Naive thymus-derived CD8-positive, alpha-beta T cell (primary cell): ENCODE data around the gene PSEN1. TPM values are rescaled to one million over a fixed set of nuclear protein-coding genes. Genes with fewer than 3 reads are reported as not detected.

Experiments used
- ATAC-seq, 2 donors: fragments of 150-1000 bp; cut with Tn5 transposase in 1 of 2; sonication (Bioruptor Pico), chemical (Tn5 transposase) in 1 of 2; 1 replicate in 1 of 2; 2 replicates in 1 of 2; pipeline ENCODE4 v1.10.0; 2021; ENCODE audit warnings: mild to moderate bottlenecking in 2 of 2, moderate library complexity in 2 of 2
- POLR2A ChIA-PET: fragments of 350-600 bp; sonication (Branson Sonifier 250); formaldehyde crosslinking; loops from one replicate; lab custom pipeline; 2021; ENCODE audit warnings: antibody characterized with exemption; lab: Charles Lee
- DNase-seq, 10 donors: peaks; one replicate each; pipeline versions ENCODE4 v3.0.0 to v3.0.0-alpha.2; 2020 to 2022
- H3K27ac Mint-ChIP-seq, 10 donors: one replicate each; pipeline ENCODE4 v1.8.0; 2020 to 2022; ENCODE audit warnings: mild to moderate bottlenecking in 10 of 10, mixed read lengths in 10 of 10, moderate library complexity in 4 of 10, inconsistent platforms in 1 of 10
- H3K27me3 Mint-ChIP-seq, 5 donors: one replicate each; pipeline ENCODE4 v1.8.0; 2021 to 2022; ENCODE audit warnings: mixed read lengths in 5 of 5
- H3K36me3 Mint-ChIP-seq, 3 donors: one replicate each; pipeline ENCODE4 v1.8.0; 2020 to 2022; ENCODE audit warnings: mixed read lengths in 3 of 3, mild to moderate bottlenecking in 2 of 3, inconsistent platforms in 1 of 3
- H3K4me1 Mint-ChIP-seq, 4 donors: one replicate each; pipeline ENCODE4 v1.8.0; 2021 to 2022; ENCODE audit warnings: mixed read lengths in 4 of 4
- H3K4me3 Mint-ChIP-seq, 10 donors: one replicate each; pipeline ENCODE4 v1.8.0; 2020 to 2022; ENCODE audit warnings: mild to moderate bottlenecking in 10 of 10, mixed read lengths in 10 of 10, moderate library complexity in 6 of 10, inconsistent platforms in 1 of 10
- H3K9me3 Mint-ChIP-seq, 9 donors: one replicate each; pipeline ENCODE4 v1.8.0; 2020 to 2022; ENCODE audit warnings: mixed read lengths in 9 of 9, mild to moderate bottlenecking in 3 of 9, inconsistent platforms in 1 of 9, moderate library complexity in 1 of 9
- polyA plus RNA-seq, 3 donors: library from polyadenylated mRNA; unstranded; fragments of 300-500 nt; fragmentation: Illumina TruSeq; gene quantifications; one replicate each; pipeline ENCODE4 v1.2.3, GENCODE V29; 2021
- total RNA-seq, 8 experiments: library from RNA in 2 of 8; stranded (reverse) in 2 of 8; gene quantifications; one replicate each; pipeline ENCODE4 v1.2.3 and lab custom pipeline; 2021 to 2026

Gene PSEN1
- total and polyA plus RNA-seq, 5 experiments from 2014 or later = 14.7 to 46.3 (median 26.1) TPM

- Mint-ChIP-seq H3K4me3 (no peak overlapping the region), H3K27me3 (no peaks in the 10 kb centered on the region), H3K9me3 (no peaks in the 10 kb centered on the region), H3K4me1 (peaks cover 0 to 5% (median under 1%) of the 10 kb centered on the region in 4 donors), H3K36me3 (peaks cover 0 to 59% (median 27%) of the 10 kb centered on the region in 3 donors), H3K27ac (no peak overlapping the region)
- POLR2A ChIA-PET = no interaction called here
- DNase-seq = no peak
- ATAC-seq = no peak
Measured at GRCh38 chr14:73225496-73225895, 89.2 kb downstream of the PSEN1 start.

DNA sequence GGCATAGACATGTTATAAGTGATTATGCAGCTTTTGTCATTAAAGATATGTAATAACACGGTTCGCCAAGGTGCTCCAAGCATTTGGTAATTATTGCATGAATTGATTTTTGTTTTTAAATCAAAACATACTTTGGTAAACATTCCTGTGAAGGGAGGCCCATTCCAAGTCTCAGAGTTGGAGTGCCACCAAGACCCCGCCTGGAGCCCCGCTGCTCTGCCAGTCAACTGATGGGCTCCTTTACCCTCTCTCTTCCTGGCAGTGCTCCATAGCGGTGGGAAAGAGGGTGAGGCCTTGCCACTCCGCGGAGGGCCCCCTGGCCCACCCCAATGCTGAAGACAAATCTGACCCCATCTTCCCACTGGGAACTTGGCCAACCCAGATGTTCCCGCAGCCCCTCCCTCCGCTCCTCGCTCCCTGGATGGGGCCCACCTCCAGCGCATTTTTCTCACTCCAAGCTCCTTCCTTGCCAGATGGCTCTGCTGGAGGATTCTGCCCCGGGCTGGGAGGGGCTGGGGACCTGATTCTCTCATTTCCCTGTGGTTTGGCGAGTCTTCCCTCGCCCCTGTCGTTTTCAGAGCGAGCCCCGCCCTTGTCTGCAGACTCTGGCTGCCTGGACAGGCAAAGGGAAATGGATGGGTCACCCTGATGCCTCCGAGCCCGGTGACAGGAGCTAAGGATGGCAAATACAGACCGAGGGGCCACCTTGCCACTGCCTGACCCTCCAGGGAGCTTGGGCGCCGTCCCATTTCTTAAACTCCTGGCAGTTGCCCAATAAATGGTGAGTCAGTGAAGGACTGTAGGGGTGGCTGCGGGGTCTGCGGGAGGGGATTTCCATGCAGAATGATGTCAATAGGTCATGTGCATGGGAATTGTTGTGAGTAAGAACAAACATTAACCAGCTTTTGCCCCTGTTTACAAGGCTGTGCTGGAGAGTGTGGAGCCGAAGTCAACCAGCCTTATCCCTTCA is 91.8 kb downstream of the PSEN1 start:
- Mint-ChIP-seq H3K27me3 (peaks cover 2 to 7% (median 3%) of the 10 kb centered on the region in 5 donors), H3K36me3 (peaks cover 0 to 33% (median 12%) of the 10 kb centered on the region in 3 donors), H3K27ac (no peak overlapping the region), H3K4me3 (no peak overlapping the region), H3K9me3 (no peaks in the 10 kb centered on the region), H3K4me1 (peaks cover 0 to 2% (median 0%) of the 10 kb centered on the region in 4 donors)
- ATAC-seq (no peak), DNase-seq (no peak)
- POLR2A ChIA-PET = no interaction called here

- Mint-ChIP-seq H3K4me3 (no peak overlapping the region), H3K36me3 (peaks cover 0 to 23% (median 6%) of the 10 kb centered on the region in 3 donors), H3K4me1 (peaks cover 0 to 2% (median 0%) of the 10 kb centered on the region in 4 donors), H3K9me3 (no peaks in the 10 kb centered on the region), H3K27ac (no peak overlapping the region), H3K27me3 (peaks cover 11 to 27% (median 16%) of the 10 kb centered on the region in 5 donors)
- no peak for DNase-seq
- POLR2A ChIA-PET = no interaction called here
- ATAC-seq = no peak
Measured at GRCh38 chr14:73230051-73230450, 93.7 kb downstream of the PSEN1 start.

DNA sequence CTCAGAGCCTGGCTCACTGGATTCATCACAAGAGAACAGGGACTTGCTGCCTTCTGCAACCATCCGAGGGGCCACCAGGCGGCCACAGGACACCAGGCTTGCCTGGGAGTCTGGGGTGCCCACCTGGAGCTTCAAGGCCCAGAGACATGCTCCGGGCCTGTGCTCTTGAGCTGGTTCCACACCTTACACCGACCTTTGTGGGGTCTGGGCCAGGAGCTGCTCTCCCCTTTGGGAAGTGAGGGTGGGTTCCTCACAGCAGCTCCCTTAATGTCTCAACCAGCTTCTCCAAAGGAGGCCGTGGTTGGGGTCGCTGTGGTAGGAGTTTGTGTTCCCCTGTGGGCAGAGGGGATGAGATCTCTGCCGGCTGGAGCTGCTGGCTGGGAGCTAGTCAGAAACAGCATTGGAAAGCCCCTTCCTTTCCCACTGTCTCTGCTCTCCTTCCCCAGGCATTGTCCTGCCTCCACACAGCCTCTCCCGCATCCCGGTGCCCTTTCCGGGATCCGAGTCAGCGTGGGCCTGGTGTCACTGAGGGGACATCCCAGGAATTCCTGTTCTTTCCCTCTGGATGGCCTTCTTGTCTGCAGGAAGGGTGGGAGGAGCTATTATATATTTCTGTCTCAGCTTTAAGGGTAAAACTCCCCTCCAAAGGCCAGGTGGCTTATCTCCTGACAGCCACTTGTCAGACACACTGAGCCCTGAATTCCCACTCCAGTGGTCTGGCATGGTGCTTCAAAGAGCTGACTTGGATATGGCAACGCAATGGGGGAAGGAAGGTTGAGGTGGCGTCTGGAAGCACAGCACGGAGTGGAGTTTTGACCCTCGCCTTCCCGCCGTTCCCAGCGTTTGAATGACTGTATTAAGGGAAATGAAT is 95.9 kb downstream of the PSEN1 start:
- no peaks in the 10 kb centered on the region for H3K9me3 Mint-ChIP-seq
- peaks cover 23 to 48% (median 37%) of the 10 kb centered on the region in 5 donors for H3K27me3 Mint-ChIP-seq
- DNase-seq (no peak), ATAC-seq (no peak)
- H3K4me1 Mint-ChIP-seq = peaks cover 4 to 14% (median 10%) of the 10 kb centered on the region in 4 donors
- no peak overlapping the region for H3K27ac Mint-ChIP-seq
- H3K4me3 Mint-ChIP-seq = no peak overlapping the region
- POLR2A ChIA-PET = interaction anchor here (1.0 kb wide), 2 partner anchors 11 to 226 kb away, joined by 3 to 4 read pairs; partner anchors contain the start of gene NUMB
- H3K36me3 Mint-ChIP-seq = peaks cover 0 to 14% (median 6%) of the 10 kb centered on the region in 3 donors

- POLR2A ChIA-PET = interaction anchor here (1.0 kb wide), 2 partner anchors 12 to 225 kb away, joined by 3 to 4 read pairs; partner anchors contain the start of gene NUMB
- DNase-seq (no peak), ATAC-seq (no peak)
- Mint-ChIP-seq H3K4me1 (peaks cover 4 to 16% (median 11%) of the 10 kb centered on the region in 4 donors), H3K9me3 (no peaks in the 10 kb centered on the region), H3K4me3 (no peak overlapping the region), H3K27ac (no peak overlapping the region), H3K27me3 (peaks cover 23 to 51% (median 38%) of the 10 kb centered on the region in 5 donors), H3K36me3 (peaks cover 0 to 9% (median 5%) of the 10 kb centered on the region in 3 donors)
Measured at GRCh38 chr14:73232984-73233383, 96.7 kb downstream of the PSEN1 start.

GRCh38 chr14:73233564-73233963 is 97.3 kb downstream of the PSEN1 start:
- no peaks in the 10 kb centered on the region for H3K9me3 Mint-ChIP-seq
- POLR2A ChIA-PET = no interaction called here
- peaks cover 0 to 3% (median 0%) of the 10 kb centered on the region in 3 donors for H3K36me3 Mint-ChIP-seq
- peaks cover 27 to 53% (median 41%) of the 10 kb centered on the region in 5 donors for H3K27me3 Mint-ChIP-seq
- peaks cover 4 to 17% (median 14%) of the 10 kb centered on the region in 4 donors for H3K4me1 Mint-ChIP-seq
- H3K4me3 Mint-ChIP-seq = no peak overlapping the region
- no peak for DNase-seq
- no peak for ATAC-seq
- no peak overlapping the region for H3K27ac Mint-ChIP-seq

- POLR2A ChIA-PET = no interaction called here
- Mint-ChIP-seq H3K27me3 (peaks cover 31 to 57% (median 44%) of the 10 kb centered on the region in 5 donors), H3K9me3 (no peaks in the 10 kb centered on the region), H3K4me1 (peaks cover 4 to 21% (median 15%) of the 10 kb centered on the region in 4 donors), H3K36me3 (peaks cover 0 to 2% (median 0%) of the 10 kb centered on the region in 3 donors), H3K4me3 (no peak overlapping the region), H3K27ac (no peak overlapping the region)
- DNase-seq (no peak), ATAC-seq (no peak)
Measured at GRCh38 chr14:73234029-73234428, 97.7 kb downstream of the PSEN1 start.

DNA sequence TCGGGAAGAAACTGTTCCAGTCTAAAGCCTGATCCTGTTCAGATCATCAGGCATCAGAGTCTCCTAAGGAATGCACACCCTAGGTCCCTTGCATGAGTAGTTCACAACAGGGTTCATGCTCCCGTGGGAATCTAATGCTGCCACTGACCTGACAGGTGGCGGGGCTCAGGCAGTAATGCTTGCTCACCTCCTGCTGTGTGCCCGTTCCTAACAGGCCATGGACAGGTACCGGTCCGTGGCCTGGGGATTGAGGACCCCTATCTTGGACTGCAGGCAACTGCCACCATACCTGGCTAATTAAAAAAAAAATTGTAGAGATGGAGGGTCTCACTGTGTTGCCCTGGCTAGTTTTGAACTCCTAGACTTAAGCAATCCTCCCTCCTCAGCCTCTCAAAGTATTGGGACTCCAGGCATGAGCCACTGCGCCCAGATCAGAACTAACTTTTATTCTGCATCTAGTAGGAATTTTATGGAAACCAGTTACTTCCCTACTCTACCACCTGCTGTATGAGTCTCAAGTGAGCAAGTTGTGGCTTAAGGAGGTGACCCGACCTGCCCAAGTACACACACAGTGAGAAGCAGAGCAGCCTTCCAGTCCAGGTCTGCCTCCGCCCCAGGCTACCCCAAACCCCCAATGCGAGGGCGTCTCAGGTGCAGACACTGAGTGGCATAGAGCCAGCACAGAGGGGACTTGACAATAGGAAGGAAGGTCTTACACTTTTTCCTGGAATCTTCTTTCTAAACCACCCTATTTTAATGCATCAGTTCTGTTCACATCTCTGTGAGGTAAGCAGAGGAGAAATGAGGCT is 98.5 kb downstream of the PSEN1 start:
- peaks cover 6 to 25% (median 16%) of the 10 kb centered on the region in 4 donors for H3K4me1 Mint-ChIP-seq
- DNase-seq (no peak), ATAC-seq (no peak)
- H3K36me3 Mint-ChIP-seq = peaks cover 0 to 2% (median 0%) of the 10 kb centered on the region in 3 donors
- H3K27me3 Mint-ChIP-seq = peaks cover 34 to 65% (median 50%) of the 10 kb centered on the region in 5 donors
- peak overlapping the region in 1 of 10 donors; percentile 68 for H3K27ac Mint-ChIP-seq
- no peaks in the 10 kb centered on the region for H3K9me3 Mint-ChIP-seq
- POLR2A ChIA-PET = no interaction called here
- H3K4me3 Mint-ChIP-seq = no peak overlapping the region

- peaks cover 0 to 2% (median 0%) of the 10 kb centered on the region in 3 donors for H3K36me3 Mint-ChIP-seq
- DNase-seq (no peak), ATAC-seq (no peak)
- peaks cover 35 to 74% (median 53%) of the 10 kb centered on the region in 5 donors for H3K27me3 Mint-ChIP-seq
- H3K4me3 Mint-ChIP-seq = peak overlapping the region in 2 of 10 donors; percentile 72 to 73
- no peaks in the 10 kb centered on the region for H3K9me3 Mint-ChIP-seq
- H3K27ac Mint-ChIP-seq = peak overlapping the region in 1 of 10 donors; percentile 68
- POLR2A ChIA-PET = no interaction called here
- H3K4me1 Mint-ChIP-seq = peaks cover 6 to 29% (median 16%) of the 10 kb centered on the region in 4 donors
Measured at GRCh38 chr14:73235531-73236155, 99.3 kb downstream of the PSEN1 start.

DNA sequence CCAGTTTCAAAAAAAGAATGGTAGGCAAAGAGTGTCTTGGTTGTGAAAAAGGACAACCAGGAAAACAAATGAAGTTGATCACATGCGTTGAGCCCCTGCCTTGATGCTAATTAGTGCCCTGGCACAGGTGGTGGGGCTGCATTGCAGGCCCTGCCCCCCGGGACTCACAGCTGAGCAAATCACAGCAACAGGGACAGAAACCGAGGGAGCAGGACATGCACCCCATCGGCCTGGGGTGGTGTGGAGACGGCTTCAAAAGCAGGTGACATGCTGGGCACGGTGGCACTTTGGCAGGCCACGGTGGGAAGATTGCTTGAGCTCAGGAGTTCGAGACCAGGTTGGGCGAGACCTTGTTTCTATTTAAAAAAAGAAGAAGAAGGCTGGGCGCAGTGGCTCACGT is 99.8 kb downstream of the PSEN1 start:
- Mint-ChIP-seq H3K27me3 (peaks cover 35 to 78% (median 54%) of the 10 kb centered on the region in 5 donors), H3K9me3 (no peaks in the 10 kb centered on the region), H3K27ac (peak overlapping the region in 3 of 10 donors; percentile 29 to 63 (median 54)), H3K4me1 (peaks cover 6 to 34% (median 16%) of the 10 kb centered on the region in 4 donors), H3K4me3 (peak overlapping the region in 5 of 10 donors; percentile 3 to 72 (median 21)), H3K36me3 (peaks cover 0 to 2% (median 0%) of the 10 kb centered on the region in 3 donors)
- POLR2A ChIA-PET = no interaction called here
- no peak for DNase-seq
- ATAC-seq = no peak

GRCh38 chr14:73236752-73237218 is 100.5 kb downstream of the PSEN1 start:
- Mint-ChIP-seq H3K9me3 (no peaks in the 10 kb centered on the region), H3K36me3 (peaks cover 0 to 3% (median 2%) of the 10 kb centered on the region in 3 donors), H3K4me1 (peaks cover 6 to 41% (median 16%) of the 10 kb centered on the region in 4 donors), H3K4me3 (peak overlapping the region; percentile 13 to 86 (median 72)), H3K27ac (peak overlapping the region in 1 of 10 donors; percentile 10), H3K27me3 (peaks cover 38 to 78% (median 60%) of the 10 kb centered on the region in 5 donors)
- ATAC-seq (no peak), DNase-seq (no peak)
- POLR2A ChIA-PET = no interaction called here
